Activated CD4-positive, alpha-beta T cell treated with anti-CD3 and anti-CD28 coated beads, Interleukin-2, amount 10 ng/mL, durations not matched to agents 24 days and 14 days (primary cell): ENCODE data around the gene BFSP1. TPM values are rescaled to one million over a fixed set of nuclear protein-coding genes. Genes with fewer than 3 reads are reported as not detected.

Experiments
- DNase-seq: peaks from one replicate; pipeline ENCODE4 v3.0.0; 2022
- H3K27ac Mint-ChIP-seq: one replicate; pipeline ENCODE4 v1.8.0; 2022; ENCODE audit warnings: mild to moderate bottlenecking, mixed read lengths
- H3K27me3 Mint-ChIP-seq: one replicate; pipeline ENCODE4 v1.8.0; 2022; ENCODE audit warnings: mixed read lengths
- H3K36me3 Mint-ChIP-seq: one replicate; pipeline ENCODE4 v1.8.0; 2022; ENCODE audit warnings: low read depth, mild to moderate bottlenecking, mixed read lengths
- H3K4me1 Mint-ChIP-seq: one replicate; pipeline ENCODE4 v1.8.0; 2021; ENCODE audit warnings: mixed read lengths
- H3K4me3 Mint-ChIP-seq: one replicate; pipeline ENCODE4 v1.8.0; 2022; ENCODE audit warnings: mild to moderate bottlenecking, moderate library complexity, mixed read lengths
- H3K9me3 Mint-ChIP-seq: one replicate; pipeline ENCODE4 v1.8.0; 2021; ENCODE audit warnings: mixed read lengths
- intact Hi-C: fragments of 100-400 bp; cut with micrococcal nuclease; formaldehyde crosslinking; loops from one replicate; pipeline ENCODE4 v1.15.1; 2023
- total RNA-seq: library from RNA; stranded (reverse); gene quantifications from 2 replicates; pipeline ENCODE4 v1.2.3, GENCODE V29; 2022

Gene BFSP1
- total RNA-seq, 1 donor from 2014 or later = 0.33 TPM

DNA sequence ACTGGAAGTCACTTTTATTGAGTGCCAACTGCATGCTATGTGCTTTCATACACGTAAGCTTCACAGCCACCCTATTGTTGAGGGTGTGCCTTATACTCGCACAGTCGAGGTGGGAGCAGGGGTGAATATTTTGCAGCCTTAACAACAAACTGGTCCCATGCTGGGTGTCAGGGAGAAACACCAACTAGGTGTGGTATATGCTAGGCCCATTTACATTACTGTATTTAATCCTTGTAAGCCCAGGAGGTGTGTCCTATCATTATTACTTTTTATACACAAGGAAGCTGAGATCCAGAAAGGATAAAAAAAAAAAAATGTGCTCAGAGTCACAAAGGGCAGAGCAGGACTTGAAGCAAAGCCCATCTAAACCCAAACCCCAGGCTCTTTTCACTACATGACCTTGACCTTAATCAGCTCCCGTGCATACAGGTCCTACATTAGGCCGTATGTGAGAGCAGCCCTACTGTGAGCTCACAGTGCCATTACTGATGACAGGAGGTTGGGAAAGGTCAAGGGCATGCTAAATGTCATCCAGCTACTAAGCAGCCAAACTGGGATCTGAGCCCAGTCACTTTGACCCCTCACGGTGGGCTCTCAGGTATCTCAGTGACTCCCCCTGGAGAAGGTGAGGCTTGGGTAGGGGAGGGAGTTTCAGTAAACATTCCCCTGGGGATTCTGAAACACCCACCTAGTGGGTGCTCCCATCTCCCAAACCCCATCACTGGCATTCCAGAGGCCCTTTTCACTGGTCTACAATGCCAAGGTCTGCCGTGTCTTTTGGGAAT is 61.7 kb downstream of the BFSP1 start:
- no peak for DNase-seq
- peaks cover 4% of the 10 kb centered on the region for H3K27me3 Mint-ChIP-seq
- H3K9me3 Mint-ChIP-seq = no peaks in the 10 kb centered on the region
- intact Hi-C loops = no loop called here
- H3K27ac Mint-ChIP-seq = no peak overlapping the region
- no peaks in the 10 kb centered on the region for H3K4me1 Mint-ChIP-seq
- no peaks in the 10 kb centered on the region for H3K36me3 Mint-ChIP-seq
- H3K4me3 Mint-ChIP-seq = no peak overlapping the region

DNA sequence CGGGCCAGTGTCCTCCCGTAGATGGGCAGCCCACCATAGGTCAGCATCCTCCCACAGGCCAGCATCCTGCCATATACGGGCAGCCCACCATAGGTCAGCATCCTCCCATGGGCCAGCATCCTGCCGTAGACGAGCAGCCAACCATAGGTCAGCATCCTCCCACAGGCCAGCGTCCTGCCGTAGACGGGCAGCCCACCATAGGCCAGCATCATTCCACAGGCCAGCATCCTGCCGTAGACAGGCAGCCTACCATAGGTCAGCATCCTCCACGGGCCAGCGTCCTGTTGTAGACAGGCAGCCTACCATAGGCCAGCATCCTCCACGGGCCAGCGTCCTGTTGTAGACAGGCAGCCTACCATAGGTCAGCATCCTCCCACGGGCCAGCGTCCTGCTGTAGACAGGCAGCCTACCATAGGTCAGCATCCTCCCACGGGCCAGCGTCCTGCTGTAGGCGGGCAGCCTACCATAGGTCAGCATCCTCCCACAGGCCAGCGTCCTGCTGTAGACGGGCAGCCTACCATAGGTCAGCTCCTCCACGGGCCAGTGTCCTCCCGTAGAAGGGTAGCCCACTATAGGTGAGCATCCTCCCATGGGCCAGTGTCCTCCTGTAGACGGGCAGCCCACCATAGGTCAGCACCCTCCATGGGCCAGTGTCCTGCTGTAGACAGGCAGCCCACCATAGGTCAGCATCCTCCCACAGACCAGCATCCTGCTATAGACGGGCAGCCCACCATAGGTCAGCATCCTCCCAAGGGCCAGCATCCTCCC is 62.9 kb downstream of the BFSP1 start:
- no peak overlapping the region for H3K27ac Mint-ChIP-seq
- no peaks in the 10 kb centered on the region for H3K36me3 Mint-ChIP-seq
- DNase-seq = no peak
- peaks cover 3% of the 10 kb centered on the region for H3K27me3 Mint-ChIP-seq
- H3K4me1 Mint-ChIP-seq = no peaks in the 10 kb centered on the region
- intact Hi-C loops = no loop called here
- no peak overlapping the region for H3K4me3 Mint-ChIP-seq
- no peaks in the 10 kb centered on the region for H3K9me3 Mint-ChIP-seq

GRCh38 chr20:17467120-17467655 is 64.0 kb downstream of the BFSP1 start:
- H3K4me1 Mint-ChIP-seq = no peaks in the 10 kb centered on the region
- H3K27me3 Mint-ChIP-seq = peaks cover 11% of the 10 kb centered on the region
- H3K36me3 Mint-ChIP-seq = no peaks in the 10 kb centered on the region
- no peaks in the 10 kb centered on the region for H3K9me3 Mint-ChIP-seq
- no peak overlapping the region for H3K27ac Mint-ChIP-seq
- intact Hi-C loops = no loop called here
- DNase-seq = no peak
- H3K4me3 Mint-ChIP-seq = no peak overlapping the region

DNA sequence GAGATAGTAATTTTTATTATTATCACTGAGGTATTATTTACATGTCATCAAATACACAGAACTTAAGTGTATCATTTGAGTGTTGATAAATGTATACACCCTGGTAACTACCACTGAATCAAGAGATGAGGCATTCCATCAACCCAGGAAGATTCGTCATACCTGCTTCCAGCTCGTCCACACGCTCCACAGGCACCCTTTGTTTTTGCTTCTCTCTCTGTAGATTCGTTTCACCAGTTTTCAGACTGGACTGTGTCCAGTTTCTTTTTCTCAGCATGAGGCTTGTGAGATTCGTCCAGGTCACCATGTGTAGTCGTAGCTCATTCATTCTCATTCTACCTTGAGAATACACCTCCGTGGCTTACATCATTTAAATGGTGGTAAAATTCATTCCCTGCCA is 64.5 kb downstream of the BFSP1 start:
- Mint-ChIP-seq H3K9me3 (no peaks in the 10 kb centered on the region), H3K36me3 (no peaks in the 10 kb centered on the region), H3K27ac (no peak overlapping the region), H3K4me1 (no peaks in the 10 kb centered on the region), H3K4me3 (no peak overlapping the region), H3K27me3 (peaks cover 11% of the 10 kb centered on the region)
- DNase-seq = no peak
- intact Hi-C loops = no loop called here

DNA sequence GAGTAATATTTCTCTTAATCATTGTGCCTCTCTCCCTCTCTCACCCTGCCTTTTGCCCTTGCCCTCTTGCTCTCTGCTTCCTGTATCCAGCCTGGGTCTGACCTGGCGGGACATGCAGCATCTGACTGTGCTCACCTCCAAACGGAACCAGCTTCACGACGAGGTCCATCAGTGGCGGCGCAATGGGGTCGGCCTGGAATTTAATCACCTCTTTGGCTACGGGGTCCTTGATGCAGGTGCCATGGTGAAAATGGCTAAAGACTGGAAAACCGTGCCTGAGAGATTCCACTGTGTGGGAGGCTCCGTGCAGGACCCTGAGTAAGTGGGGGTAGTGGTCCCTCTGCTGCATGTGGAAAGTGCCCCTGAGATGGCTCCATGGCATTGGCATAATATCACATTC is 65.9 kb downstream of the BFSP1 start:
- Mint-ChIP-seq H3K36me3 (no peaks in the 10 kb centered on the region), H3K4me3 (no peak overlapping the region), H3K9me3 (no peaks in the 10 kb centered on the region), H3K4me1 (peaks cover 2% of the 10 kb centered on the region), H3K27ac (no peak overlapping the region), H3K27me3 (peaks cover 11% of the 10 kb centered on the region)
- intact Hi-C loops = no loop called here
- no peak for DNase-seq

DNA sequence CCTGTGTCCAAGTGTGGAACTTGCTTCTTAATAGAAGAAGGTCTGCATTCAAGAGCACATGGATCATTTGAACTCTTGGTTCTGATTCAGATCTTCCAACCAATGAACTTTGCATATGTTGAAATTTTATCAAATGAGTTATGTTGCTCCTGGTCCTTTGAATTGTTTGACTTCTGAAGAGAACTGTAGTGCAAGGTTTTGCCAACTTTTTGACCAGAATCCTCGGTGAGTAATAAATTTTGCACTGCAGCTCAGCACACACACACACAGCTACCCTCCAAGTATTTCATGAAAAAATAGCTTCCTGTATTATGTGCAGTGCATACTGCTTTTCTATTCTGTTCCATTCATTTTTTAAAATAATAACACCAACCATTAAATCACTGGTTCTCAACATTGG is 67.5 kb downstream of the BFSP1 start:
- H3K4me3 Mint-ChIP-seq = no peak overlapping the region
- intact Hi-C loops = no loop called here
- no peak for DNase-seq
- H3K27ac Mint-ChIP-seq = no peak overlapping the region
- peaks cover 3% of the 10 kb centered on the region for H3K4me1 Mint-ChIP-seq
- peaks cover 11% of the 10 kb centered on the region for H3K27me3 Mint-ChIP-seq
- peaks cover 4% of the 10 kb centered on the region for H3K9me3 Mint-ChIP-seq
- no peaks in the 10 kb centered on the region for H3K36me3 Mint-ChIP-seq

GRCh38 chr20:17461941-17462340 is 69.2 kb downstream of the BFSP1 start:
- Mint-ChIP-seq H3K9me3 (peaks cover 9% of the 10 kb centered on the region), H3K27ac (no peak overlapping the region), H3K4me1 (peaks cover 3% of the 10 kb centered on the region), H3K36me3 (no peaks in the 10 kb centered on the region), H3K27me3 (peaks cover 17% of the 10 kb centered on the region), H3K4me3 (no peak overlapping the region)
- no peak for DNase-seq
- intact Hi-C loops = no loop called here

DNA sequence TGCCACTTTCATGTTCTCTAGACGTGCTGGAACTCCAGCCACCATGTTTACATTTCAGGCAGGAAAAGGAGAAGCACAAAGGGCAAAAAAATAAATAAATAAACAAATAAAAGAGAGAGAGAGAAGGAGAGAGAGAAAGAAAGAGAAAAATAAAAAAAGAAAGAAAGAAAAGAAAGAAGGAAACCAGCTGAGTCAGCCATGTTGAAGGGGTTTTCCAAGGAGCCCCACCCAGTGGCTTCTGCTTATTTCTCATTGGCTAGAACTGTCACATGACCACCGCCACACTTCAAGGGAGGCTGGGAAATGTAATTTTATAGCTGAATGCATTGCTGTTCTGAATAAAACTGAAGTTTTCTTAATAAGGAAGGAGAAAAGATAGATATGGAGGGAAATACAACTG is 71.1 kb downstream of the BFSP1 start:
- no peak for DNase-seq
- Mint-ChIP-seq H3K4me1 (peaks cover 3% of the 10 kb centered on the region), H3K36me3 (no peaks in the 10 kb centered on the region), H3K4me3 (no peak overlapping the region), H3K27me3 (peaks cover 26% of the 10 kb centered on the region), H3K27ac (no peak overlapping the region), H3K9me3 (peaks cover 9% of the 10 kb centered on the region)
- intact Hi-C loops = no loop called here

GRCh38 chr20:17457588-17458190 is 73.5 kb downstream of the BFSP1 start:
- DNase-seq = no peak
- no peak overlapping the region for H3K4me3 Mint-ChIP-seq
- peaks cover 3% of the 10 kb centered on the region for H3K4me1 Mint-ChIP-seq
- H3K27me3 Mint-ChIP-seq = peaks cover 25% of the 10 kb centered on the region
- H3K9me3 Mint-ChIP-seq = peaks cover 9% of the 10 kb centered on the region
- no peaks in the 10 kb centered on the region for H3K36me3 Mint-ChIP-seq
- intact Hi-C loops = no loop called here
- no peak overlapping the region for H3K27ac Mint-ChIP-seq

DNA sequence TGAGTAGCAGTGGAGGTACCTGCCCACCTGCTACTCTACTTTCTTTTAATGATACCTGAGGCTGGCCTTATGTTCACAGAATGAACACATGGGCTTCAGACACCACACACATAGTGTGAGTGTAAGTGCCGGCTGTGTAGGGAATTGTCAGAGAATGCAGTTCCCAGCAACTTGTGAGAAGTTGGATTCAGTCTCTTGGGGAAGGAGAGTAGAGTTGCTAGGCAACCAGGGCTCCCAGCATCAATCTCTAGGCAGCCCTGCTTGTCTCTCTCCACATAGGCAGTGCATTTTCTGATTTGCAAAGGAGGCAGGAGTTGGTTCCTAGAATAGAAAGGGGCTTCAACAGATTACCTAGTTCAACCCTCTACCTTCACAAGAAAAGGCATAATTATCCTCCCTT is 74.1 kb downstream of the BFSP1 start:
- Mint-ChIP-seq H3K4me1 (peaks cover 3% of the 10 kb centered on the region), H3K27ac (no peak overlapping the region), H3K9me3 (peaks cover 9% of the 10 kb centered on the region), H3K27me3 (peaks cover 21% of the 10 kb centered on the region), H3K4me3 (no peak overlapping the region), H3K36me3 (no peaks in the 10 kb centered on the region)
- intact Hi-C loops = no loop called here
- no peak for DNase-seq

GRCh38 chr20:17456279-17456678 is 74.9 kb downstream of the BFSP1 start:
- intact Hi-C loops = no loop called here
- Mint-ChIP-seq H3K4me3 (no peak overlapping the region), H3K9me3 (peaks cover 9% of the 10 kb centered on the region), H3K27ac (no peak overlapping the region), H3K27me3 (peaks cover 23% of the 10 kb centered on the region), H3K4me1 (peaks cover 3% of the 10 kb centered on the region), H3K36me3 (no peaks in the 10 kb centered on the region)
- no peak for DNase-seq

GRCh38 chr20:17453592-17453991 is 77.6 kb downstream of the BFSP1 start:
- H3K4me3 Mint-ChIP-seq = no peak overlapping the region
- no peak for DNase-seq
- no peaks in the 10 kb centered on the region for H3K36me3 Mint-ChIP-seq
- intact Hi-C loops = no loop called here
- peaks cover 5% of the 10 kb centered on the region for H3K9me3 Mint-ChIP-seq
- H3K27ac Mint-ChIP-seq = no peak overlapping the region
- H3K27me3 Mint-ChIP-seq = peaks cover 24% of the 10 kb centered on the region
- no peaks in the 10 kb centered on the region for H3K4me1 Mint-ChIP-seq

- intact Hi-C loops = no loop called here
- DNase-seq = no peak
- Mint-ChIP-seq H3K4me1 (no peaks in the 10 kb centered on the region), H3K36me3 (no peaks in the 10 kb centered on the region), H3K4me3 (no peak overlapping the region), H3K9me3 (no peaks in the 10 kb centered on the region), H3K27me3 (peaks cover 20% of the 10 kb centered on the region), H3K27ac (no peak overlapping the region)
Observed at GRCh38 chr20:17452441-17452840, 78.7 kb downstream of the BFSP1 start.

GRCh38 chr20:17449031-17449430 is 82.1 kb downstream of the BFSP1 start:
- H3K36me3 Mint-ChIP-seq = no peaks in the 10 kb centered on the region
- H3K27ac Mint-ChIP-seq = no peak overlapping the region
- no peak for DNase-seq
- no peak overlapping the region for H3K4me3 Mint-ChIP-seq
- no peaks in the 10 kb centered on the region for H3K9me3 Mint-ChIP-seq
- intact Hi-C loops = no loop called here
- H3K4me1 Mint-ChIP-seq = no peaks in the 10 kb centered on the region
- H3K27me3 Mint-ChIP-seq = peaks cover 9% of the 10 kb centered on the region
